Activated CD4-positive, alpha-beta memory T cell treated with anti-CD3 and anti-CD28 coated beads, Interleukin-2, amount 10 ng/mL, durations not matched to agents 7 days and 5 days (primary cell): ENCODE measurements around the gene NLGN1. TPM values are rescaled to one million over a fixed set of nuclear protein-coding genes. Genes with fewer than 3 reads are reported as not detected.
"Not testable (repeated sequence)": the region's sequence is repeated elsewhere in the genome, so short reads cannot be mapped to it uniquely, and the experiment has no call there.

Experiments used
- CTCF ChIA-PET: fragments of 350-600 bp; sonication (Branson Sonifier 250); formaldehyde crosslinking; loops from one replicate; lab custom pipeline; 2021; ENCODE audit warnings: antibody characterized with exemption, inconsistent platforms; lab: Charles Lee
- POLR2A ChIA-PET: fragments of 350-600 bp; sonication (Branson Sonifier 250); formaldehyde crosslinking; loops from one replicate; lab custom pipeline; 2021; ENCODE audit warnings: antibody characterized with exemption; lab: Charles Lee
- DNase-seq: peaks from one replicate; pipeline ENCODE4 v3.0.0-alpha.2; 2020
- H3K27ac Mint-ChIP-seq: one replicate; pipeline ENCODE4 v1.8.0; 2021; ENCODE audit warnings: mild to moderate bottlenecking, mixed read lengths
- H3K27me3 Mint-ChIP-seq: one replicate; pipeline ENCODE4 v1.8.0; 2021; ENCODE audit warnings: mixed read lengths
- H3K36me3 Mint-ChIP-seq: one replicate; pipeline ENCODE4 v1.8.0; 2021; ENCODE audit warnings: low read depth, mixed read lengths
- H3K4me1 Mint-ChIP-seq: one replicate; pipeline ENCODE4 v1.8.0; 2021; ENCODE audit warnings: mixed read lengths
- H3K4me3 Mint-ChIP-seq: one replicate; pipeline ENCODE4 v1.8.0; 2021; ENCODE audit warnings: mild to moderate bottlenecking, mixed read lengths
- H3K9me3 Mint-ChIP-seq: one replicate; pipeline ENCODE4 v1.8.0; 2021; ENCODE audit warnings: mixed read lengths
- total RNA-seq, 2 experiments: library from RNA; stranded (reverse); gene quantifications; one replicate each; pipeline ENCODE4 v1.2.3, GENCODE V29; 2021

Gene NLGN1
- total RNA-seq, 2 experiments from 2014 or later, result not detected

DNA sequence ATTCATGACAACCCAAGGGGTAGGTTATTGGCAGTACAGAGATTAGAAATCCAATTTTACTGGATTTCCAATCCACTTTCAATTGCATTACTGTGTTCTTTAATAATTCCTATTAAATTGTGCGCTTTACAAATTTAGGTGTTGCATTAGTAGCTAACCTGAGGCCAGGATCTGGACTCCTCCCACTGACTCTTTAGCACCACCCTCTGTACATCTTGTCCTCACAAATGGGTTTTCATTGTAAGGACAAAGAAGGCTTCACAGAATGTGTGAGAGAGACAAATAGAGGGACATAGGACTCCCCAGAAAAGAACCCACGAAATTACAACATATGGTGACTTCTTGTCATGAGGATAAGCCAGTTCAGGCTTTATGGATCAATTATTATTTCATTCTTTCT is 818.5 kb downstream of the NLGN1 start:
- Mint-ChIP-seq H3K4me1 (peaks cover 7% of the 10 kb centered on the region), H3K36me3 (no peaks in the 10 kb centered on the region)

GRCh38 chr3:174216946-174217718 is 819.6 kb downstream of the NLGN1 start:
- H3K4me3 Mint-ChIP-seq, result no peak overlapping the region
- peaks cover 7% of the 10 kb centered on the region for H3K4me1 Mint-ChIP-seq
- no peaks in the 10 kb centered on the region for H3K9me3 Mint-ChIP-seq
- no peak overlapping the region for H3K27ac Mint-ChIP-seq
- ChIA-PET POLR2A (no interaction called here), CTCF (no interaction called here)
- H3K27me3 Mint-ChIP-seq, result no peaks in the 10 kb centered on the region
- H3K36me3 Mint-ChIP-seq, result no peaks in the 10 kb centered on the region
- no peak for DNase-seq

More for the DNA sequence above, 818.5 kb downstream of the NLGN1 start:
- Mint-ChIP-seq H3K27ac (no peak overlapping the region), H3K27me3 (no peaks in the 10 kb centered on the region), H3K4me3 (no peak overlapping the region), H3K9me3 (no peaks in the 10 kb centered on the region)
- POLR2A ChIA-PET, result no interaction called here
- no peak for DNase-seq
- CTCF ChIA-PET, result no interaction called here

- peaks cover 7% of the 10 kb centered on the region for H3K4me1 Mint-ChIP-seq
- ChIA-PET CTCF (no interaction called here), POLR2A (no interaction called here)
- H3K36me3 Mint-ChIP-seq, result no peaks in the 10 kb centered on the region
- no peak for DNase-seq
- no peaks in the 10 kb centered on the region for H3K9me3 Mint-ChIP-seq
- H3K27ac Mint-ChIP-seq, result no peak overlapping the region
- H3K27me3 Mint-ChIP-seq, result no peaks in the 10 kb centered on the region
- H3K4me3 Mint-ChIP-seq, result no peak overlapping the region
These were observed 820.5 kb downstream of the NLGN1 start for GRCh38 chr3:174218016-174218415.

GRCh38 chr3:174219738-174220137 is 822.2 kb downstream of the NLGN1 start:
- peaks cover 7% of the 10 kb centered on the region for H3K4me1 Mint-ChIP-seq
- CTCF ChIA-PET, result no interaction called here
- POLR2A ChIA-PET, result no interaction called here
- no peaks in the 10 kb centered on the region for H3K9me3 Mint-ChIP-seq
- no peak overlapping the region for H3K4me3 Mint-ChIP-seq
- no peaks in the 10 kb centered on the region for H3K27me3 Mint-ChIP-seq
- no peak for DNase-seq
- H3K27ac Mint-ChIP-seq, result no peak overlapping the region
- H3K36me3 Mint-ChIP-seq, result no peaks in the 10 kb centered on the region

GRCh38 chr3:174220775-174221554 is 823.4 kb downstream of the NLGN1 start:
- ChIA-PET CTCF (no interaction called here), POLR2A (no interaction called here)
- DNase-seq, result no peak
- H3K36me3 Mint-ChIP-seq, result no peaks in the 10 kb centered on the region
- no peak overlapping the region for H3K27ac Mint-ChIP-seq
- no peak overlapping the region for H3K4me3 Mint-ChIP-seq
- H3K27me3 Mint-ChIP-seq, result no peaks in the 10 kb centered on the region
- no peaks in the 10 kb centered on the region for H3K9me3 Mint-ChIP-seq
- H3K4me1 Mint-ChIP-seq, result peaks cover 7% of the 10 kb centered on the region

DNA sequence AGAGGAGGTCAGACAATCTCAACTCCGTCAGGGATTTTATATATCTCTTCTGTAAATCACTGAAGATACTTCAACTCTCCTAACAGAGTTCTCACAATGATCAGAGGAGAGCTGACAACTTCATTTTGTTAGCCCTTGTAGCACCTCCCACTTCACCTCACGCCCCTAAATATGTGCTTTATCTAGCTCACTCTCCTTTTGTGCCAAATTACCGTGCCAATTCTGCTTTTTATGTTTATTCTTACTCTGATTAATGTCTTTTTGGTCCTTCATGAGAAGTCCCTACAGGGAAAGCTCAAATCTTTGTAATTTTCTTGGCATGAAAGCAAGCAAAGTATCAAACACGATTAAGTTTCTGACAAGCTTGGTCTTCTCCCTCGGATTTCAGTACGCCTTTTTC is 825.5 kb downstream of the NLGN1 start:
- POLR2A ChIA-PET, result no interaction called here
- Mint-ChIP-seq H3K27ac (no peak overlapping the region), H3K27me3 (no peaks in the 10 kb centered on the region), H3K4me3 (no peak overlapping the region), H3K9me3 (no peaks in the 10 kb centered on the region), H3K4me1 (no peaks in the 10 kb centered on the region), H3K36me3 (no peaks in the 10 kb centered on the region)
- DNase-seq, result no peak
- CTCF ChIA-PET, result no interaction called here

DNA sequence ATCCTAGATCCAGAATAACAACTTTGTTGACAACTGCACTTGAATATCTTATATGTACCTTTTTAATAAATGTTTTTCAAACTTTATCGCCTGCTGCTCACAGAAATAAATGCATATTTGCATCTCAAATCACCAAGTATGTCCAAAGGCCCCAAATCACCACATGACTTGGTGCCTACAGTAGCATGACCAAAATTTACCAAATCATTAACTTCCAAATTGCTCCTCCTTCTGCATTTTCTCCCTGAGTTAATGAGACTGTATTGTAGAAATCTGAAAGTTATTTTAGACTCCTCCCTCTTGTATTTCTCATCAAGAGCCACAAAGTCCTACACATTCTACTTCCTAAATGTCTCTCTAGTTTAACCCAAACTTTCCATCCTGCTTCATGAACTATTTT is 826.1 kb downstream of the NLGN1 start:
- Mint-ChIP-seq H3K36me3 (no peaks in the 10 kb centered on the region), H3K27ac (no peak overlapping the region), H3K27me3 (no peaks in the 10 kb centered on the region), H3K4me3 (no peak overlapping the region), H3K9me3 (no peaks in the 10 kb centered on the region), H3K4me1 (no peaks in the 10 kb centered on the region)
- ChIA-PET POLR2A (no interaction called here), CTCF (no interaction called here)
- no peak for DNase-seq

GRCh38 chr3:174229916-174230315 is 832.4 kb downstream of the NLGN1 start:
- no peaks in the 10 kb centered on the region for H3K27me3 Mint-ChIP-seq
- DNase-seq, result no peak
- ChIA-PET POLR2A (no interaction called here), CTCF (no interaction called here)
- H3K4me3 Mint-ChIP-seq, result no peak overlapping the region
- no peaks in the 10 kb centered on the region for H3K4me1 Mint-ChIP-seq
- no peak overlapping the region for H3K27ac Mint-ChIP-seq
- no peaks in the 10 kb centered on the region for H3K36me3 Mint-ChIP-seq
- H3K9me3 Mint-ChIP-seq, result peaks cover 3% of the 10 kb centered on the region

DNA sequence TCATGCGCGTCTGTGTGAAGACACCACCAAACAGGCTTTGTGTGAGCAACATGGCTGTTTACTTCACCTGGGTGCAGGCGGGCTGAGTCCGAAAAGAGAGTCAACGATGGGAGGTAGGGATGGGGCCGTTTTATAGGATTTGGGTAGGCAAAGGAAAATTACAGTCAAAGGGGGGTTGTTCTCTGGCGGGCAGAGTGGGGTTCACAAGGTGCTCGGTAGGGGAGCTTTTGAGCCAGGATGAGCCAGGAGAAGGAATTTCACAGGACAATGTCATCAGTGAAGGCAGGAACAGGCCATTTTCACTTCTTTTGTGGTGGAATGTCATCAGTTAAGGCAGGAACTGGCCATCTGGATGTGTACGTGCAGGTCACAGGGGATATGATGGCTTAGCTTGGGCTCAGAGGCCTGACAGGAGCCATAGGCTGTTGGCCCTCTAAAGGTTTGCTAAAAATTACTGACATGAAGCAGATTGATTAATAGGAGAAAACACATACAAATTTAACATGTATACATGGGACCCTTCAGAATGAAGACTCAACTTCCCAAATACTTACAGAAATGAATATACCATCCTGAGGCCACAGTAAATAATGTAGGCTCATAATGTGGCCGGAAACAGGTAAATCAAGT is 834.6 kb downstream of the NLGN1 start:
- H3K4me1 Mint-ChIP-seq, H3K27me3 Mint-ChIP-seq, H3K9me3 Mint-ChIP-seq, H3K27ac Mint-ChIP-seq, H3K4me3 Mint-ChIP-seq, CTCF ChIA-PET, POLR2A ChIA-PET, H3K36me3 Mint-ChIP-seq, DNase-seq: not testable (repeated sequence)

- H3K27ac Mint-ChIP-seq, result no peak overlapping the region
- H3K4me1 Mint-ChIP-seq, result no peaks in the 10 kb centered on the region
- peaks cover 3% of the 10 kb centered on the region for H3K9me3 Mint-ChIP-seq
- H3K36me3 Mint-ChIP-seq, result no peaks in the 10 kb centered on the region
- DNase-seq, result no peak
- H3K4me3 Mint-ChIP-seq, result no peak overlapping the region
- CTCF ChIA-PET, result no interaction called here
- H3K27me3 Mint-ChIP-seq, result no peaks in the 10 kb centered on the region
- POLR2A ChIA-PET, result no interaction called here
These were observed 835.3 kb downstream of the NLGN1 start for GRCh38 chr3:174232658-174233429.

DNA sequence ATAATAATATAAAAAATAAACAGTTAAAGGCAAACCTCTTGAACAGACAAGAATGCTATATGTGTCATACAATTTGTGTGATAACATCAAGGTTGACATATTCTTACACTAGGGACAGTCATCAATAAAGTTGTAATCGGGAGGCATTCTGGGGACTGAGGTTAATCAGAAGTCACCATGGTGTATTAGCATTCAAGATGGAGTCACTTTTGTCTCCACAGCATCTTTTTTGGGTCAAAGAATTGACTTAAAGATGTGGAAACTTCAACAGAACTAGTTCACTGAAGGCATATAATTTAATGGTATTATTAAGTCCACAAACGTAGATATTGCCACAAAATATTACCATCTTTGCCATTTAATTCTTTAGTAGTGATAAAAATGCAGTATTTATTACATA is 836.0 kb downstream of the NLGN1 start:
- H3K27ac Mint-ChIP-seq, result no peak overlapping the region
- ChIA-PET CTCF (no interaction called here), POLR2A (no interaction called here)
- H3K36me3 Mint-ChIP-seq, result no peaks in the 10 kb centered on the region
- no peak for DNase-seq
- no peak overlapping the region for H3K4me3 Mint-ChIP-seq
- no peaks in the 10 kb centered on the region for H3K27me3 Mint-ChIP-seq
- H3K4me1 Mint-ChIP-seq, result no peaks in the 10 kb centered on the region
- peaks cover 3% of the 10 kb centered on the region for H3K9me3 Mint-ChIP-seq

DNA sequence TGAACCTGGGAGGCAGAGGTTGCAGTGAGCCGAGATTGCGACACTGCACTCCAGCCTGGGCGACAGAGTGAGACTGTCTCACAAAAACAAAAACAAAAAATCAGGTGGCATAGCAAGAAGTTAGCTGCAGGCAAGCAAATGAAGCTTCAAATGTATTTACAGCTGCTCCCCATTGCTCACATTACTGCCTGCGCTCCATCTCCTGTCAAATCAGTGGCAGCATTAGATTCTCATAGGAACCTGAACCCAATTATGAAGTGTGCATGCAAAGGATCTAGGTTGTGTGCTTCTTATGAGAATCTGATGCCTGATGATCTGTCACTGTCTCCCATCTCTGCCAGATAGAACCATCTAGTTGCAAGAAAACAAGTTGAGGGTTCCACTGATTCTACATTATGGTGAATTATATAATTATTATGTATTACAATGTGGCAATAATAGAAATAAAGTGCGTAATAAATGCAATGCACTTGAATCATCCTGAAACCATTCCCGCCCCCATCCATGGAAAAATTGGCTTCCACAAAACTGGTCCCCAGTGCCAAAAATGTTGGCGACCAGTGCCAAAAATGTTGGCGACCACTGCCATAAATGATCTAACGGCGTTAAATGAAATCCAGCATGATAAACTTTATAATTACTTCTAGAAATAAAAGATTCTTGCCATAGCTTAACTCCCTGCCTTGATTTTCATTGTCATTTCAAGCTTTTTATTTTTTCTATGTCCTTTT is 844.9 kb downstream of the NLGN1 start:
- H3K36me3 Mint-ChIP-seq, result no peaks in the 10 kb centered on the region
- no peaks in the 10 kb centered on the region for H3K4me1 Mint-ChIP-seq
- no peak for DNase-seq
- ChIA-PET POLR2A (no interaction called here), CTCF (no interaction called here)
- peaks cover 2% of the 10 kb centered on the region for H3K9me3 Mint-ChIP-seq
- no peaks in the 10 kb centered on the region for H3K27me3 Mint-ChIP-seq
- no peak overlapping the region for H3K4me3 Mint-ChIP-seq
- no peak overlapping the region for H3K27ac Mint-ChIP-seq
